ENCODE measurements around the gene MANEAL.
A peak's percentile ranks its signal among the peaks of the same experiment; 100 is the strongest.

Gene MANEAL

GRCh38 chr1:37793773-37794371, at the start of gene MANEAL:
TSS of gene MANEAL (plus strand) at chr1:37793847. CDS start at chr1:37794183, 336 bp downstream.
- no peak for TF ChIP-seq CTCF (IDR thresholded peaks at IDR 0.05; ENCODE audit: borderline replicate concordance, insufficient read depth, low read depth, low read length)
- H3K4me3 ChIP-seq (ENCODE audit: low read depth, low read length): peak within 1 kb of the TSS; percentile 69

- TF ChIP-seq CTCF (IDR thresholded peaks at IDR 0.05; ENCODE audit: borderline replicate concordance, insufficient read depth, low read depth, low read length): no peak
- H3K4me3 ChIP-seq (ENCODE audit: low read depth, low read length): no peak overlapping the region
Observed at GRCh38 chr1:37746806-37747205, 46.8 kb upstream of the MANEAL start.

- no peak overlapping the region for H3K4me3 ChIP-seq (ENCODE audit: low read depth, low read length)
- TF ChIP-seq CTCF (IDR thresholded peaks at IDR 0.05; ENCODE audit: borderline replicate concordance, insufficient read depth, low read depth, low read length): no peak
Observed at GRCh38 chr1:37748565-37748964, 45.1 kb upstream of the MANEAL start.

- TF ChIP-seq CTCF (IDR thresholded peaks at IDR 0.05; ENCODE audit: borderline replicate concordance, insufficient read depth, low read depth, low read length): no peak
- H3K4me3 ChIP-seq (ENCODE audit: low read depth, low read length): no peak overlapping the region
Observed at GRCh38 chr1:37752213-37752582, 41.4 kb upstream of the MANEAL start.

- no peak for TF ChIP-seq CTCF (IDR thresholded peaks at IDR 0.05; ENCODE audit: borderline replicate concordance, insufficient read depth, low read depth, low read length)
- peak overlapping the region; percentile 16 for H3K4me3 ChIP-seq (ENCODE audit: low read depth, low read length)
Observed at GRCh38 chr1:37752583-37753471, 40.8 kb upstream of the MANEAL start.

GRCh38 chr1:37753473-37754321, 40.0 kb upstream of the MANEAL start:
- no peak overlapping the region for H3K4me3 ChIP-seq (ENCODE audit: low read depth, low read length)
- no peak for TF ChIP-seq CTCF (IDR thresholded peaks at IDR 0.05; ENCODE audit: borderline replicate concordance, insufficient read depth, low read depth, low read length)

Measured in GM12875 (cell line).